CD14-positive monocyte (primary cell): ENCODE results near the gene SNX9. TPM values are rescaled to one million over a fixed set of nuclear protein-coding genes. Genes with fewer than 3 reads are reported as not detected.

Experiments used
- DNase-seq, 3 donors: peaks; one replicate each; pipeline ENCODE4 v3.0.0-alpha.2; 2011 to 2022
- H2AFZ ChIP-seq: 2 replicates; pipeline ENCODE4 v1.6.0; 2012; ENCODE audit warnings: mild to moderate bottlenecking, low read depth, low read length, inconsistent platforms; ENCODE audit not compliant: insufficient read depth, poor library complexity, severe bottlenecking
- H3K27ac ChIP-seq, 2 donors: 1 replicate in 1 of 2; 2 replicates in 1 of 2; pipeline ENCODE4 v1.5.1; 2012 to 2013; ENCODE audit warnings: low read length in 2 of 2, control low read depth in 1 of 2, inconsistent platforms in 1 of 2, low read depth in 1 of 2, mild to moderate bottlenecking in 1 of 2
- H3K27me3 ChIP-seq, 2 donors: one replicate each; pipeline versions ENCODE4 v1.6.0 to v1.6.1; 2011 to 2013; ENCODE audit warnings: low read length in 2 of 2; ENCODE audit not compliant: control insufficient read depth in 2 of 2, insufficient read depth in 2 of 2
- H3K36me3 ChIP-seq, 2 donors: replicated peaks in 1 of 2; 1 replicate in 1 of 2; 2 replicates in 1 of 2; pipeline versions ENCODE4 v1.5.1 to v1.6.1; 2012 to 2013; ENCODE audit warnings: low read length in 2 of 2, control low read depth in 1 of 2, inconsistent platforms in 1 of 2, mild to moderate bottlenecking in 1 of 2; ENCODE audit not compliant: insufficient read depth in 2 of 2, control insufficient read depth in 1 of 2
- H3K4me1 ChIP-seq, 2 donors: 1 replicate in 1 of 2; 2 replicates in 1 of 2; pipeline versions ENCODE4 v1.5.1 to v1.6.1; 2012 to 2013; ENCODE audit warnings: low read length in 2 of 2, control low read depth in 1 of 2, inconsistent platforms in 1 of 2, mild to moderate bottlenecking in 1 of 2, moderate library complexity in 1 of 2; ENCODE audit not compliant: insufficient read depth in 2 of 2, control insufficient read depth in 1 of 2
- H3K4me2 ChIP-seq: replicated peaks from 2 replicates; pipeline ENCODE3; 2012; ENCODE audit warnings: low read length, moderate library complexity, mild to moderate bottlenecking; ENCODE audit not compliant: poor library complexity, severe bottlenecking; ENCODE audit errors: extremely low read depth
- H3K4me3 ChIP-seq, 3 experiments: fragments of 200-600 bp in 1 of 3; sonication (generic) in 1 of 3; replicated peaks in 1 of 3; 1 replicate in 2 of 3; 2 replicates in 1 of 3; pipeline ENCODE4 v1.5.1; 2011 to 2013; ENCODE audit warnings: low read length in 3 of 3, mild to moderate bottlenecking in 3 of 3, control low read depth in 2 of 3, low read depth in 2 of 3, inconsistent platforms in 1 of 3, moderate library complexity in 1 of 3
- H3K79me2 ChIP-seq: 2 replicates; pipeline ENCODE4 v1.6.0; 2012; ENCODE audit warnings: mild to moderate bottlenecking, control low read depth, inconsistent platforms, low read length, moderate library complexity; ENCODE audit not compliant: insufficient read depth
- H3K9ac ChIP-seq: 2 replicates; pipeline ENCODE4 v1.6.0; 2017; ENCODE audit warnings: low read length, mild to moderate bottlenecking; ENCODE audit not compliant: insufficient read depth, poor library complexity, severe bottlenecking
- H3K9me3 ChIP-seq, 2 donors: replicated peaks in 1 of 2; 1 replicate in 1 of 2; 2 replicates in 1 of 2; pipeline versions ENCODE4 v1.5.1 to v1.6.1; 2012 to 2013; ENCODE audit warnings: low read length in 2 of 2, control low read depth in 1 of 2; ENCODE audit not compliant: control insufficient read depth in 1 of 2, insufficient read depth in 1 of 2
- H4K20me1 ChIP-seq: 2 replicates; pipeline ENCODE4 v1.6.0; 2012; ENCODE audit warnings: mild to moderate bottlenecking, low read length, control low read depth, moderate library complexity; ENCODE audit not compliant: insufficient read depth
- H3K27ac Mint-ChIP-seq, 7 donors: one replicate each; pipeline ENCODE4 v1.8.0; 2020; ENCODE audit warnings: mild to moderate bottlenecking in 7 of 7, mixed read lengths in 7 of 7, moderate library complexity in 6 of 7, inconsistent platforms in 2 of 7
- H3K27me3 Mint-ChIP-seq, 3 donors: one replicate each; pipeline ENCODE4 v1.8.0; 2021 to 2022; ENCODE audit warnings: low read depth in 3 of 3, mild to moderate bottlenecking in 3 of 3, mixed read lengths in 3 of 3, moderate library complexity in 3 of 3, inconsistent platforms in 1 of 3
- H3K36me3 Mint-ChIP-seq, 2 donors: one replicate each; pipeline ENCODE4 v1.8.0; 2020; ENCODE audit warnings: mixed read lengths in 2 of 2, inconsistent platforms in 1 of 2, mild to moderate bottlenecking in 1 of 2
- H3K4me1 Mint-ChIP-seq: one replicate; pipeline ENCODE4 v1.8.0; 2020; ENCODE audit warnings: mild to moderate bottlenecking, mixed read lengths
- H3K4me3 Mint-ChIP-seq, 2 donors: one replicate each; pipeline ENCODE4 v1.8.0; 2020; ENCODE audit warnings: mild to moderate bottlenecking in 2 of 2, mixed read lengths in 2 of 2, moderate library complexity in 1 of 2
- H3K9me3 Mint-ChIP-seq, 7 donors: one replicate each; pipeline ENCODE4 v1.8.0; 2020 to 2022; ENCODE audit warnings: mixed read lengths in 7 of 7, mild to moderate bottlenecking in 6 of 7, moderate library complexity in 6 of 7, inconsistent platforms in 2 of 7
- WGBS: methylation state at CpG from one replicate; pipeline ENCODE4 v1.1.5; 2013; ENCODE audit warnings: missing lambda C conversion rate; ENCODE audit not compliant: insufficient coverage; 5-methylcytosine and 5-hydroxymethylcytosine counted together
- intact Hi-C, 2 donors: fragments of 100-400 bp; cut with micrococcal nuclease; formaldehyde crosslinking; loops; one replicate each; pipeline versions ENCODE4 v1.15.0 to v1.15.1; 2023
- polyA plus RNA-seq, 3 donors: library from polyadenylated mRNA; depleted of rRNA in 1 of 3; unstranded in 2 of 3; stranded (reverse) in 1 of 3; fragments of 300-500 nt in 2 of 3; fragments of >200 nt in 1 of 3; fragmentation: Illumina TruSeq in 2 of 3; gene quantifications; 1 replicate in 2 of 3; 2 replicates in 1 of 3; pipeline ENCODE4 v1.2.3, GENCODE V29; 2012 to 2021
- TF ChIP-seq, protein P1 (sequence below): fragments of 200-600 bp; IDR thresholded peaks from one replicate; pipeline ENCODE4 v1.8.0; 2022; ENCODE audit warnings: antibody characterized with exemption, mild to moderate bottlenecking

Gene SNX9
- polyA plus RNA-seq, 3 donors: 5.5 to 8.1 (median 7.2) TPM

DNA sequence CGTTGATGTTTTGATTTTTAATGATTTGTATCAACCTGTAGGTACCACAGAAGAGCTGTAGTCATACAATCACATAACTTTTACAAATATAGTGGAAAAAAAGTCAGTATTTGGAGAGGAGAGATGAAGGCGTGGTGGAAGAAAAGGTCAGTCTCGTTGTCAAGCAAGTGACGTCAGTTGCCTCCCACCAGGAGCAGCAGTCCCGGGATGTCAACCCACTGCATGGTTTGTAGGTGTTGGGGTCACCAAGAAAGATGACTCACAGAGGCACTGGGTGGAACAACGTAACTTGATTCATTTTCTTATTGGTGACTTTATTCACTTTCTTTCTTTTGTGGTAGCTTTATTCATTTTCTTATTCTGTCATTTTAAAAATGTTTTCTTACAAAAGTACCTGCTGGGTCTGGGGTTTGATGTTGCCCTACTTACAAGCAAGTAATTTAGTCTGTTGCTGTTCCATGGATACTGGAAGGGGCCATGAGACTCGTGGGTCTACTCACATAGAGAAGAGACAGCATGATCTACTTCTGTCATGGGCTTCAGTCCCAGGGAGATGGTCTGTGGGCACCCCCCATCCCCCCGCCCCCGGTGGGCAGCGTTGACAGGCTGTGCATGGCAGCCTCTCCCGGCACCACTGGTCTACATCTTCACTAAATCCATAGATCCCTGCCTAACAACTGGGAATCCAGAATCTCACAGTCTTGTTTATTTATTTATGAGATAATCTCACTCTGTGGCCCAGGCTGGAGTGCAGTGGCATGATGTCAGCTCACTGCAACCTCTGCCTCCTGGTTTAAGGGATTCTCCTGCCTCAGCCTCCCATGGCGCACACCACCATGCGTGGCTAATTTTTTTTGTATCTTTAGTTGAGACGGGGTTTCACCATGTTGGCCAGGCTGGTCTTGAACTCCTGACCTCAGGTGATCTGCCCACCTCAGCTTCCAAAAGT lies 122.2 kb downstream of the SNX9 start:
- Mint-ChIP-seq H3K27ac (no peak overlapping the region), H3K27me3 (peaks cover 0 to 1% (median 0%) of the 10 kb centered on the region in 3 donors), H3K4me3 (no peak overlapping the region), H3K36me3 (peaks cover 40 to 48% of the 10 kb centered on the region in 2 donors), H3K9me3 (peaks cover 0 to 5% (median 2%) of the 10 kb centered on the region in 7 donors), H3K4me1 (no peaks in the 10 kb centered on the region)
- Histone ChIP-seq H2AFZ (no peak overlapping the region), H4K20me1 (no peaks in the 10 kb centered on the region), H3K9me3 (no peaks in the 10 kb centered on the region), H3K4me2 (no peak overlapping the region), H3K27ac (no peak overlapping the region), H3K27me3 (no peaks in the 10 kb centered on the region), H3K9ac (no peak overlapping the region), H3K36me3 (peaks cover 14 to 50% of the 10 kb centered on the region in 2 donors), H3K79me2 (no peaks in the 10 kb centered on the region), H3K4me3 (no peak overlapping the region), H3K4me1 (no peaks in the 10 kb centered on the region)
- TF ChIP-seq, protein P1, sequence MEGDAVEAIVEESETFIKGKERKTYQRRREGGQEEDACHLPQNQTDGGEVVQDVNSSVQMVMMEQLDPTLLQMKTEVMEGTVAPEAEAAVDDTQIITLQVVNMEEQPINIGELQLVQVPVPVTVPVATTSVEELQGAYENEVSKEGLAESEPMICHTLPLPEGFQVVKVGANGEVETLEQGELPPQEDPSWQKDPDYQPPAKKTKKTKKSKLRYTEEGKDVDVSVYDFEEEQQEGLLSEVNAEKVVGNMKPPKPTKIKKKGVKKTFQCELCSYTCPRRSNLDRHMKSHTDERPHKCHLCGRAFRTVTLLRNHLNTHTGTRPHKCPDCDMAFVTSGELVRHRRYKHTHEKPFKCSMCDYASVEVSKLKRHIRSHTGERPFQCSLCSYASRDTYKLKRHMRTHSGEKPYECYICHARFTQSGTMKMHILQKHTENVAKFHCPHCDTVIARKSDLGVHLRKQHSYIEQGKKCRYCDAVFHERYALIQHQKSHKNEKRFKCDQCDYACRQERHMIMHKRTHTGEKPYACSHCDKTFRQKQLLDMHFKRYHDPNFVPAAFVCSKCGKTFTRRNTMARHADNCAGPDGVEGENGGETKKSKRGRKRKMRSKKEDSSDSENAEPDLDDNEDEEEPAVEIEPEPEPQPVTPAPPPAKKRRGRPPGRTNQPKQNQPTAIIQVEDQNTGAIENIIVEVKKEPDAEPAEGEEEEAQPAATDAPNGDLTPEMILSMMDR: no peak
- 84% methylated on average over 6 of the region's 14 CpGs for WGBS
- intact Hi-C loops: no loop called here
- no peak for DNase-seq

DNA sequence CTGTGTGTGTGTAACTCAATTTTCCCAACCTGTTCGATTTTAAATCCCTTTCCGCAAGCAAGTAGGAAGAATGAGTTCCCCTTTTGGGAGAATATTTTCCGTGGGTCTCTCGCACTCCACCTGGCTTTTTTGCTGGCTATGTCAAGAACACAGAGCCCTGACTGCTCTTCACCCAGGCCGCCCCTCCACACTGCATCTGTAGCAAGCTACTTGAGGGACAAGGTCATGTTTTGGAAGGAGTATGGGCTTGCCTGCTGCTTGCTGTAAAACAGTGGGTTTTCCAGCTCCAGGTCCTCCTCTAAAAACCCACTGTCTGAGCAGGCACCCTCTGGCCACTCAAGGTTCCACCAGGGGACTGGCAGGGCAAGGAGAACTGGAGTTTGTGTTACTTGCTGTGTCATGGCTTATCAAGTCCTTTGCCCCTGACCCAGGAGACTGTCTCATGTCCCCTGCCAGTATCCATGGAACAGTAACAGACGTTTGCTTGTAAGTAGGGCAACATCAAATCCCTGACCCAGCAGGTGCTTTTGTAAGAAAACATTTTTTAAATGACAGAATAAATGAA lies 123.1 kb downstream of the SNX9 start:
- H3K4me3 Mint-ChIP-seq: no peak overlapping the region
- Histone ChIP-seq H4K20me1 (no peaks in the 10 kb centered on the region), H3K27ac (no peak overlapping the region), H3K9ac (no peak overlapping the region), H2AFZ (no peak overlapping the region), H3K4me1 (no peaks in the 10 kb centered on the region), H3K79me2 (no peaks in the 10 kb centered on the region), H3K36me3 (peaks cover 11 to 41% of the 10 kb centered on the region in 2 donors), H3K4me3 (no peak overlapping the region), H3K9me3 (no peaks in the 10 kb centered on the region), H3K4me2 (no peak overlapping the region), H3K27me3 (no peaks in the 10 kb centered on the region)
- H3K36me3 Mint-ChIP-seq: peaks cover 33 to 40% of the 10 kb centered on the region in 2 donors
- peaks cover 0 to 5% (median 2%) of the 10 kb centered on the region in 7 donors for H3K9me3 Mint-ChIP-seq
- H3K27me3 Mint-ChIP-seq: peaks cover 0 to 1% (median 0%) of the 10 kb centered on the region in 3 donors
- intact Hi-C loops: no loop called here
- no peaks in the 10 kb centered on the region for H3K4me1 Mint-ChIP-seq
- TF ChIP-seq, protein P1: no peak
- DNase-seq: no peak
- H3K27ac Mint-ChIP-seq: no peak overlapping the region
- WGBS: 83% methylated on average over 3 of the region's 6 CpGs
